ENCODE results near the gene MBD3.

DNA sequence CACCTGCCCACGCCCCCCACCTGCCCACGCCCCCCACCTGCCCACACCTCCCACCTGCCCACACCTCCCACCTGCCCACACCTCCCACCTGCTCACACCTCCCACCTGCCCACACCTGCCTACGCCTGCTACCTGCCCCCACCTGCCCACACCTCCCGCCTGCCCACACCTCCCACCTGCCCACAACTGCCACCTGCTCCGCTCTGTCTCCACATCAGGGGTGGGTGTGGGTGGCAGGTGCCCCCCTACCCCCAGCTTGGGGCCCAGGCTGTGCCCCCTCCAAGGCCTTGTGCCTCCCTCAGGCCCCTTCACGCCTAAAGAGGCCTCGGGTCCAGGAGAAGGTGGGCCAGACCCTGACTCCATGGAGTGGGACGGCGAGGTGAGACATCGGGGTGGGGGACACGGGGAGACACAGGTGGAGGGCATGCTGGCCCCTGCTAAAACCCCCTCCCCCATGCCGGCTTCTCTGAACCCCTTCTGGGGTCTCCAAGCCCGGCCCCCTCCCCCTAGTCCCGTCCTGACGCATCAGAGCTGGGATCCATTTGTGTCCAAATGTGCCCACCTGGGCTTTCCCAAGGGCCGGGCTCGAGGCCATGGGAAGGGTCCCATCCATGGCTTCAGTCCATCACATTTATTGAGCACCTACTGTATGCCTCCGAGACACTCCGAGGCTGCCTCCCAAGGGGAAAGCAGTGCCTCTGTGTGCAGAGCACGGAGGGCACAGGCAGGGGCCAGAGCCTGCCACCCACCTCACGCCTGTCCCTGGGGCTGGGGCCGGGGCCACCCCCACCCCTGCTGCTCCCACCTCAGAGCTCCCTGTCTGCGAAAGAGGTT lies 63.9 kb downstream of the MBD3 start:
- TF ChIP-seq LEF1 (IDR thresholded peaks at IDR 0.05; ENCODE audit: borderline replicate concordance) = no peak
- no peak for TF ChIP-seq SP1 (IDR thresholded peaks at IDR 0.05)
- TF ChIP-seq BHLHE40 (IDR thresholded peaks at IDR 0.05; ENCODE audit: borderline replicate concordance) = no peak
- TF ChIP-seq FOXM1 (IDR thresholded peaks at IDR 0.05; ENCODE audit: borderline replicate concordance) = no peak
- no peak for TF ChIP-seq TARDBP (IDR thresholded peaks at IDR 0.05)
- TF ChIP-seq, protein P1, sequence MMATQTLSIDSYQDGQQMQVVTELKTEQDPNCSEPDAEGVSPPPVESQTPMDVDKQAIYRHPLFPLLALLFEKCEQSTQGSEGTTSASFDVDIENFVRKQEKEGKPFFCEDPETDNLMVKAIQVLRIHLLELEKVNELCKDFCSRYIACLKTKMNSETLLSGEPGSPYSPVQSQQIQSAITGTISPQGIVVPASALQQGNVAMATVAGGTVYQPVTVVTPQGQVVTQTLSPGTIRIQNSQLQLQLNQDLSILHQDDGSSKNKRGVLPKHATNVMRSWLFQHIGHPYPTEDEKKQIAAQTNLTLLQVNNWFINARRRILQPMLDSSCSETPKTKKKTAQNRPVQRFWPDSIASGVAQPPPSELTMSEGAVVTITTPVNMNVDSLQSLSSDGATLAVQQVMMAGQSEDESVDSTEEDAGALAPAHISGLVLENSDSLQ (IDR thresholded peaks at IDR 0.05) = no peak
- TF ChIP-seq ELF4 (IDR thresholded peaks at IDR 0.05) = no peak
- no peak for TF ChIP-seq SUZ12 (IDR thresholded peaks at IDR 0.05)
